Measurements from ENCODE around the gene CFAP46. TPM values are rescaled to one million over a fixed set of nuclear protein-coding genes. Genes with fewer than 3 reads are reported as not detected.

The CFAP46 gene
- total and polyA plus RNA-seq, 2 of the 8 experiments (the other 6 are each of a cell fraction or from before 2014, with no cell fraction given), result 2.6 to 4.8 TPM

DNA sequence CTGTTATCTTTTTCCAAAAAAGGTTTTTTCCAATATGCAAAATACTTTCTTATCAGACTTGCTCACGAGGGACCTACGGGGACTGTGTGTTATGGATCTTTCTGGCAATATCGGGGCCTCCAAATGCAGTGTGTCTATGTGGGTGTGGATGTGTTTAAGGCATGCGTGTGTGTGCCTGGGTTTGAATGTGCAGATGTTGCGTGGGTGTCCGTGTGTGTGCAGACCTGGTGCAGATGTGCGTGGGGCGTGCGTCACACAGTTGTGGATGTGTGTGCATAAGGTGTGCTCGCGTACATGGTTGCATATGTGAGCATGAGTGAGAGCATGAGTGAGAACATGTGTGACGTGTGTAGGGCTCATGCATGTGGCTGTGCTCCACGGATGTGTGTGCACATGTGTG, 176.1 kb downstream of the CFAP46 start:
- no peak overlapping the region for H2BK15ac ChIP-seq (ENCODE audit: low read length)
- no peak overlapping the region for H4K5ac ChIP-seq (ENCODE audit: insufficient read length, low read depth, low read length)
- CTCF ChIA-PET (ENCODE audit: partially characterized antibody), result interaction anchor here (0.7 kb wide), 1 partner anchor 123 kb away, joined by 3 read pairs; no protein-coding TSS in a partner anchor
- POLR2A ChIA-PET (ENCODE audit: partially characterized antibody), result interaction anchor here (1.2 kb wide), 1 partner anchor 11 kb away, joined by 3 read pairs; no protein-coding TSS in a partner anchor
- no peak overlapping the region for H4K8ac ChIP-seq (ENCODE audit: extremely low read depth, insufficient read depth, low read length)
- H3K18ac ChIP-seq (ENCODE audit: extremely low read depth, low read length), result no peak overlapping the region
- H2AFZ ChIP-seq (ENCODE audit: low read length), result no peak overlapping the region
- H3K4me1 ChIP-seq (replicated peaks in 1 of 4; ENCODE audit: control insufficient read depth in 3 of 4, insufficient read depth in 4 of 4, low read length in 3 of 4), result no peaks in the 10 kb centered on the region; a peak in 1 of 7 replicates
- H3K14ac ChIP-seq (ENCODE audit: insufficient read length), result no peak overlapping the region
- 99% methylated on average over 13 of the region's 13 CpGs; no CpG with 5 or more reads in 1 of the 2 experiments for WGBS, 2 experiments (ENCODE audit: extremely low coverage in 1 of 2, insufficient coverage in 1 of 2, insufficient read length in 1 of 2, insufficient replicate concordance in 2 of 2, low coverage in 1 of 2, low lambda C conversion rate in 2 of 2, missing lambda C conversion rate in 1 of 2)
- no peak overlapping the region for H3K4me3 ChIP-seq (ENCODE audit: extremely low read depth in 1 of 4, insufficient read depth in 2 of 4, low read depth in 3 of 4, low read length in 4 of 4)
- peaks cover 0 to 6% of the 10 kb centered on the region in 2 experiments for H4K20me1 ChIP-seq (replicated peaks in 1 of 2; ENCODE audit: control insufficient read depth in 1 of 2, insufficient read depth in 2 of 2, low read length in 2 of 2)
- no peaks in the 10 kb centered on the region for H3K23me2 ChIP-seq (ENCODE audit: low read depth, low read length)
- H4K91ac ChIP-seq (replicated peaks; ENCODE audit: insufficient read length, low read length), result no peak overlapping the region
- H2BK5ac ChIP-seq (ENCODE audit: low read depth, low read length), result no peak overlapping the region; the same call in 1 of the 2 replicates
- H3K23ac ChIP-seq (ENCODE audit: insufficient read length), result no peak overlapping the region
- peak overlapping the region; percentile 50; the same call in 1 of the 2 replicates for H2BK12ac ChIP-seq (ENCODE audit: low read depth, low read length)
- no peak overlapping the region for H3K4ac ChIP-seq (replicated peaks; ENCODE audit: insufficient read length, low read depth, low read length)
- no peaks in the 10 kb centered on the region for H3K79me2 ChIP-seq (ENCODE audit: control insufficient read depth in 1 of 2, insufficient read depth in 2 of 2, low read length in 2 of 2)
- H3K79me1 ChIP-seq (ENCODE audit: low read depth, low read length), result no peaks in the 10 kb centered on the region
- H2BK20ac ChIP-seq (ENCODE audit: low read length), result no peak overlapping the region
- peaks cover 8 to 11% of the 10 kb centered on the region in 2 experiments; a peak in 2 of 4 replicates for H3K9me3 ChIP-seq (ENCODE audit: insufficient read depth in 2 of 2, low read depth in 1 of 2, low read length in 1 of 2)
- no peak overlapping the region for H2AK5ac ChIP-seq (ENCODE audit: low read depth, low read length)
- no peak overlapping the region for H3K27ac ChIP-seq (ENCODE audit: low read depth, low read length)
- DNase-seq (ENCODE audit: low read depth in 1 of 2, low spot score in 2 of 2), result no peak
- no peak overlapping the region for H3K9ac ChIP-seq (replicated peaks in 1 of 4; ENCODE audit: extremely low read depth in 1 of 4, low read depth in 3 of 4, low read length in 3 of 4)
- H3K27me3 ChIP-seq (replicated peaks in 1 of 4; ENCODE audit: control insufficient read depth in 3 of 4, extremely low read depth in 1 of 4, insufficient read depth in 3 of 4, low read length in 3 of 4), result no peaks in the 10 kb centered on the region
- no peak overlapping the region for H3K56ac ChIP-seq (replicated peaks; ENCODE audit: insufficient read length, low read depth, low read length)
- H2BK120ac ChIP-seq (replicated peaks; ENCODE audit: low read depth, low read length), result no peak overlapping the region
- no peaks in the 10 kb centered on the region for H3K36me3 ChIP-seq (ENCODE audit: control insufficient read depth in 2 of 4, insufficient read depth in 4 of 4, low read length in 3 of 4)
- FAIRE-seq, result no peak
- H3K4me2 ChIP-seq (ENCODE audit: insufficient read depth in 1 of 2, low read depth in 2 of 2, low read length in 2 of 2), result no peak overlapping the region
- TF ChIP-seq BACH1 (IDR thresholded peaks at IDR 0.05; ENCODE audit: low read length), result no peak
- no peak for TF ChIP-seq HDAC6 (IDR thresholded peaks at IDR 0.05; ENCODE audit: low read depth, low read length)
- no peak for TF ChIP-seq JUND (IDR thresholded peaks at IDR 0.05; ENCODE audit: low read length)
- TF ChIP-seq CEBPB (IDR thresholded peaks at IDR 0.05; ENCODE audit: low read depth, low read length), result no peak
- no peak for TF ChIP-seq SUZ12 (IDR thresholded peaks at IDR 0.05; ENCODE audit: low read length)
- no peak for TF ChIP-seq GABPA (IDR thresholded peaks at IDR 0.05; ENCODE audit: borderline replicate concordance, insufficient read depth, low read length)
- TF ChIP-seq SP1 (IDR thresholded peaks at IDR 0.05; ENCODE audit: low read depth, low read length), result no peak
- TF ChIP-seq RNF2 (IDR thresholded peaks at IDR 0.05; ENCODE audit: borderline replicate concordance, low read depth, low read length, missing control alignments, poor library complexity, severe bottlenecking), result no peak
- no peak for TF ChIP-seq NANOG (IDR thresholded peaks at IDR 0.05; ENCODE audit: insufficient read depth, low read depth, low read length, poor library complexity, severe bottlenecking)
